DND-41 (cell line): ENCODE data around the gene PLA2G4B.

ENCODE experiments used
- ATAC-seq: fragments of 200-7000 bp; cut with Tn5 transposase; 3 replicates; pipeline ENCODE4 v1.9.1; 2021; ENCODE audit warnings: low read depth; ENCODE audit not compliant: insufficient read depth
- DNase-seq: peaks from one replicate; pipeline ENCODE4 v3.0.0-alpha.2; 2020
- H2AFZ ChIP-seq: 2 replicates; pipeline ENCODE4 v1.6.0; 2012; ENCODE audit warnings: low read depth, low read length
- H3K27ac ChIP-seq: 2 replicates; pipeline ENCODE4 v1.5.1; 2012; ENCODE audit warnings: low read length, inconsistent platforms
- H3K27me3 ChIP-seq: fragments of 200-600 bp; sonication (generic); 2 replicates; pipeline ENCODE4 v1.6.0; 2012; ENCODE audit warnings: low read length, mild to moderate bottlenecking, inconsistent platforms; ENCODE audit not compliant: insufficient read depth, poor library complexity
- H3K36me3 ChIP-seq: 2 replicates; pipeline ENCODE4 v1.5.1; 2012; ENCODE audit warnings: low read length, inconsistent platforms; ENCODE audit not compliant: insufficient read depth
- H3K4me1 ChIP-seq: 2 replicates; pipeline ENCODE4 v1.5.1; 2012; ENCODE audit warnings: mild to moderate bottlenecking, low read length; ENCODE audit not compliant: insufficient read depth
- H3K4me2 ChIP-seq: 2 replicates; pipeline ENCODE4 v1.6.0; 2012; ENCODE audit warnings: mild to moderate bottlenecking, moderate library complexity, low read length, inconsistent platforms; ENCODE audit not compliant: insufficient read depth
- H3K4me3 ChIP-seq, 2 experiments: fragments of 200-600 bp in 1 of 2; shearing (Covaris generic) in 1 of 2; 2 replicates each; pipeline ENCODE4 v1.5.1; 2012 to 2016; ENCODE audit warnings: inconsistent platforms in 2 of 2, low read length in 2 of 2, mild to moderate bottlenecking in 2 of 2, low read depth in 1 of 2, moderate library complexity in 1 of 2
- H3K79me2 ChIP-seq: 2 replicates; pipeline ENCODE4 v1.6.0; 2012; ENCODE audit warnings: low read length, inconsistent platforms; ENCODE audit not compliant: insufficient read depth
- H3K9ac ChIP-seq: 2 replicates; pipeline ENCODE4 v1.6.0; 2012; ENCODE audit warnings: low read depth, mild to moderate bottlenecking, inconsistent platforms, low read length, moderate library complexity
- H3K9me3 ChIP-seq: 2 replicates; pipeline ENCODE4 v1.5.1; 2012; ENCODE audit warnings: low read length, moderate library complexity, mild to moderate bottlenecking, inconsistent platforms; ENCODE audit not compliant: insufficient read depth, severe bottlenecking
- H4K20me1 ChIP-seq: 2 replicates; pipeline ENCODE4 v1.6.0; 2012; ENCODE audit warnings: low read length; ENCODE audit not compliant: insufficient read depth
- CTCF ChIP-seq: IDR thresholded peaks from 2 replicates; pipeline ENCODE4 v1.5.1; 2012; ENCODE audit warnings: borderline replicate concordance, low read length, moderate library complexity, mild to moderate bottlenecking; ENCODE audit not compliant: poor library complexity, severe bottlenecking; ENCODE audit errors: extremely low read depth
- EZH2 ChIP-seq: IDR thresholded peaks from 3 replicates; pipeline ENCODE4 v1.6.1; 2012; ENCODE audit warnings: borderline replicate concordance, low read depth, mild to moderate bottlenecking, moderate library complexity, low read length, inconsistent platforms; ENCODE audit not compliant: severe bottlenecking

Gene PLA2G4B

GRCh38 chr15:41887161-41887560, 48.5 kb downstream of the PLA2G4B start:
- TF ChIP-seq CTCF (no peak), EZH2 (no peak)
- H3K9me3 ChIP-seq = no peaks in the 10 kb centered on the region
- H2AFZ ChIP-seq = no peak overlapping the region
- H3K79me2 ChIP-seq = no peaks in the 10 kb centered on the region
- ATAC-seq (no peak), DNase-seq (no peak)
- no peaks in the 10 kb centered on the region for H3K4me1 ChIP-seq
- H3K4me2 ChIP-seq = no peak overlapping the region
- no peaks in the 10 kb centered on the region for H3K36me3 ChIP-seq
- no peak overlapping the region for H3K9ac ChIP-seq
- no peak overlapping the region for H3K27ac ChIP-seq
- H3K4me3 ChIP-seq = no peak overlapping the region
- no peaks in the 10 kb centered on the region for H3K27me3 ChIP-seq
- H4K20me1 ChIP-seq = no peaks in the 10 kb centered on the region

GRCh38 chr15:41887893-41888292, 49.2 kb downstream of the PLA2G4B start:
- Histone ChIP-seq H3K4me3 (no peak overlapping the region), H4K20me1 (no peaks in the 10 kb centered on the region), H3K36me3 (no peaks in the 10 kb centered on the region), H3K9me3 (no peaks in the 10 kb centered on the region), H3K27ac (no peak overlapping the region), H3K79me2 (no peaks in the 10 kb centered on the region), H2AFZ (no peak overlapping the region), H3K4me1 (no peaks in the 10 kb centered on the region), H3K4me2 (no peak overlapping the region), H3K27me3 (no peaks in the 10 kb centered on the region), H3K9ac (no peak overlapping the region)
- no peak for DNase-seq
- ATAC-seq = no peak
- TF ChIP-seq CTCF = no peak
- TF ChIP-seq EZH2 = no peak

- Histone ChIP-seq H3K9me3 (no peaks in the 10 kb centered on the region), H3K9ac (no peak overlapping the region), H3K4me2 (no peak overlapping the region), H3K79me2 (no peaks in the 10 kb centered on the region), H3K4me3 (no peak overlapping the region), H3K27me3 (no peaks in the 10 kb centered on the region), H2AFZ (no peak overlapping the region), H4K20me1 (no peaks in the 10 kb centered on the region), H3K27ac (no peak overlapping the region), H3K4me1 (no peaks in the 10 kb centered on the region), H3K36me3 (no peaks in the 10 kb centered on the region)
- no peak for ATAC-seq
- DNase-seq = no peak
- TF ChIP-seq EZH2 (no peak), CTCF (no peak)
These were observed 50.1 kb downstream of the PLA2G4B start for GRCh38 chr15:41888662-41889253.

- H2AFZ ChIP-seq = no peak overlapping the region
- no peaks in the 10 kb centered on the region for H4K20me1 ChIP-seq
- no peak overlapping the region for H3K9ac ChIP-seq
- H3K27ac ChIP-seq = no peak overlapping the region
- no peak overlapping the region for H3K4me2 ChIP-seq
- no peak for DNase-seq
- H3K4me1 ChIP-seq = no peaks in the 10 kb centered on the region
- no peaks in the 10 kb centered on the region for H3K79me2 ChIP-seq
- H3K4me3 ChIP-seq = no peak overlapping the region
- TF ChIP-seq EZH2 (no peak), CTCF (no peak)
- H3K9me3 ChIP-seq = no peaks in the 10 kb centered on the region
- ATAC-seq = no peak
- no peaks in the 10 kb centered on the region for H3K36me3 ChIP-seq
- no peaks in the 10 kb centered on the region for H3K27me3 ChIP-seq
These were observed 51.5 kb downstream of the PLA2G4B start for GRCh38 chr15:41890050-41890690.
